ENCODE data around the gene THUMPD3. TPM values are rescaled to one million over a fixed set of nuclear protein-coding genes. Genes with fewer than 3 reads are reported as not detected.

Gene THUMPD3
- total RNA-seq, 4 donors from 2014 or later: 17.2 to 30.0 (median 20.2) TPM

DNA sequence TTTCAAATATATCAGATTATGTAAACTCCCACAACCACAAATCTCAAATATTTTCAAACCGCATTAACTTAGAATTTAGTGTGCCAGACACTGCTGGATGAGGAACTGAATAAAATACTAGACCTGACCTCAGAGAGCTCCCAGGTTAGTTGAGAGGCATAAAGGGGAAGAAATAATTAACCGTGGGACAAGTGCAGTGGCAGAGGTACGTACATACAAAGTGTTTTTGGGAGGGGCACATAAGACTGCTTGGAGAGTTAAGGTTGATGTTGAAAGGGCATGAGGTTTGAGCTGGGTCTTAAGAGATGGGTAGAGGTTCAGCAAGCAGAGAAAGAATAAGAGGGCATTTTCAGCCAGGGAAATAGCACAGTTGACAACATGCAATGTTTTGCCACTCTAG is 17.2 kb downstream of the THUMPD3 start:
- ATAC-seq (ENCODE audit: low FRiP score): no peak
- DNase-seq (ENCODE audit: low spot score): no peak
- TF ChIP-seq, protein P1, sequence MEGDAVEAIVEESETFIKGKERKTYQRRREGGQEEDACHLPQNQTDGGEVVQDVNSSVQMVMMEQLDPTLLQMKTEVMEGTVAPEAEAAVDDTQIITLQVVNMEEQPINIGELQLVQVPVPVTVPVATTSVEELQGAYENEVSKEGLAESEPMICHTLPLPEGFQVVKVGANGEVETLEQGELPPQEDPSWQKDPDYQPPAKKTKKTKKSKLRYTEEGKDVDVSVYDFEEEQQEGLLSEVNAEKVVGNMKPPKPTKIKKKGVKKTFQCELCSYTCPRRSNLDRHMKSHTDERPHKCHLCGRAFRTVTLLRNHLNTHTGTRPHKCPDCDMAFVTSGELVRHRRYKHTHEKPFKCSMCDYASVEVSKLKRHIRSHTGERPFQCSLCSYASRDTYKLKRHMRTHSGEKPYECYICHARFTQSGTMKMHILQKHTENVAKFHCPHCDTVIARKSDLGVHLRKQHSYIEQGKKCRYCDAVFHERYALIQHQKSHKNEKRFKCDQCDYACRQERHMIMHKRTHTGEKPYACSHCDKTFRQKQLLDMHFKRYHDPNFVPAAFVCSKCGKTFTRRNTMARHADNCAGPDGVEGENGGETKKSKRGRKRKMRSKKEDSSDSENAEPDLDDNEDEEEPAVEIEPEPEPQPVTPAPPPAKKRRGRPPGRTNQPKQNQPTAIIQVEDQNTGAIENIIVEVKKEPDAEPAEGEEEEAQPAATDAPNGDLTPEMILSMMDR (IDR thresholded peaks at IDR 0.05): no peak

GRCh38 chr3:9384141-9384828 is 21.4 kb downstream of the THUMPD3 start:
- DNase-seq (ENCODE audit: low spot score) (no peak), ATAC-seq (ENCODE audit: low FRiP score) (no peak)
- TF ChIP-seq, protein P1 (IDR thresholded peaks at IDR 0.05): no peak

DNA sequence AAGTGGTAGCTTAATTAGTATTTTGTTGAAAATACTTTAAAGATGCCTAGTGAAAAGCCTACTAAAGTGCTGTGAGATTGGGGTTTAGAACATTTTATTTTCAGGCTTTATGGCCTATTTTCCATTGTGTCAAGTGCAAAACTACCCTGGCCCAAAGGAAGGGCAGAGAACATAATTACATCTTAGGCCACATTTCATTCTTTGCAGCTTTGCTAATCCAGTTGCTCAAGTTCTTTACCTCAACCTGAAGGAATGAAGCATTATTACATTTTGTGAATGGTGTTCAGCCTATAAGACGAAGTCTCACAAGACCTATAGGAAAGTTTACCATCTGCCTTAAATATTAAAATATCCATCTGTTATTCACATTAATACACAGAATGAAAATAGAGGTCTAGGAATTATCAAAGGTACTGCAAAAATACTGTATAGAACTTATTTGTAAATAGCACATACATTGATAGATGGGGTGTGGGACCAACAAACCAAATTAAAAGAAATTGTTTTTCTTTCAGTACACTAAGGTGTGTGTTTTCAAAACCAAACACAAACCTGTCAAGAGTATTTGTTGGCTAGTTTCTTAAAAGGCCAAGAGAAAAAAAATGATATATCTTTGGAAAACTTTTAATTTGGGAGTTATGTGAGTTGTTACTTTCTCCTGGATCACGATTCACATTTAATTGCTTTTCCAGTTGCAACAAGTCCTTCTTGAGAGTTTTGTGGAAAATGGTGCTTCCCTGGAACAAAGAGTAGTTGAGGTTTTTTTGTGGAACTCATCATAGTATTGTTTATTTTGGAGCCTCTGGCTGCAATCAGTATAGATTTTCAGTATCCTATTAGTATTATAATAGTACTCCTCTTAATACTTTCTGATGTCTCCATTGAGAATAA is 22.6 kb downstream of the THUMPD3 start:
- no peak for ATAC-seq (ENCODE audit: low FRiP score)
- TF ChIP-seq, protein P1 (IDR thresholded peaks at IDR 0.05): no peak
- DNase-seq (ENCODE audit: low spot score): no peak

DNA sequence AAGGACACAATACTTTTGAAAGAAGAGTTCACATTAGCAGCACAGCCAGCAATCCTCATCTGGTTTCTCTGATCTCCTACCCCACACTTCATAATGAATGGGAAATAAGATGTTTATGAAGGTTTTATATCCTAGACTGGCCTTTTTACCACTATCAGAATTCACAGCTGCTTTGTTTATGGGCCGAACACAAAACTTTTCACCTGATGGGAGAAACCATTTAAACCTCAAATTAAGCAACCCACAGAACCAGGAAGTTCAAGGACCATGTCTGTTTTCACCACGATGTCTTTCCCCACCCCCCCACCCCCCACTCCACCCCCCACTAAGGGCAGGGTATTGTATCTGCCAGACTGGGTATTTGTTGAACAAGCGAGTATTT is 23.2 kb downstream of the THUMPD3 start:
- TF ChIP-seq, protein P1 (IDR thresholded peaks at IDR 0.05): no peak
- ATAC-seq (ENCODE audit: low FRiP score) (no peak), DNase-seq (ENCODE audit: low spot score) (no peak)

DNA sequence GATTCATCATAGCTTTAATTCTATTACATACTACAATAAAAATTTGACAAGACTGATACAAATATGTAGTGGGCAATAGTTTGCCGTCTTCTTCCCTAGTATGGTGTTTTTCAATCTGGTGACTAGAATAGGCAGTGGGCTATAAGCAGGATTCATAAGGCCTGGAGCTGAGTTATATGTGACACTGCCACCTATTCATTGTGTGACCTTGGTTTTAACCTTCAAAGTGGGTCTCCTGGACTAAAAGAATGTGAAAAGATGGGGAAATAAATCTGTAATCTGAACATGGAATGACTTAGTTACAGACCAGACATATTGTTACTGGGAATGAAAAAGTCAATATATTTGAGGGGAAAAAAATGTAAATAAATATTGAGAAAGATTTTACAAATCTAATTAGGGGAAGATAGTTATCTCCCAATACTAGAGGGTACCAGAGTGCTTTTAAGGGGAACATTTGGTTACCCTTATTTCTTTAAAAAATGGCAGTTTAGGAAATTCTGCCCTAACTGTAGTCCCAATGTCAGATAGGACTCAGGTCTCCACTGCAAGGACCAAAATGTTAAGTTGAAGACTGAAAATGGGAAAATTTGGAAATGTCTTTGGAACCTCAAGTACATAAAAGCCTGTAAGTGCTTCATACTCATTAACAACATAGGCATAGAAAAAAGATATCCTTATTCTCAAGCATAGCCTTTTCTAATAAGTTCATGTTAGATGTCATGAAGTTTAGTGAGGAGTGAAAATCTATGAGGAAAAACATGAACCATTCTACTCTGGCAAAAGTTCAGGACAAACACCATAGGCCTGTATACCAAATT is 23.9 kb downstream of the THUMPD3 start:
- DNase-seq (ENCODE audit: low spot score): no peak
- TF ChIP-seq, protein P1 (IDR thresholded peaks at IDR 0.05): no peak
- ATAC-seq (ENCODE audit: low FRiP score): no peak

DNA sequence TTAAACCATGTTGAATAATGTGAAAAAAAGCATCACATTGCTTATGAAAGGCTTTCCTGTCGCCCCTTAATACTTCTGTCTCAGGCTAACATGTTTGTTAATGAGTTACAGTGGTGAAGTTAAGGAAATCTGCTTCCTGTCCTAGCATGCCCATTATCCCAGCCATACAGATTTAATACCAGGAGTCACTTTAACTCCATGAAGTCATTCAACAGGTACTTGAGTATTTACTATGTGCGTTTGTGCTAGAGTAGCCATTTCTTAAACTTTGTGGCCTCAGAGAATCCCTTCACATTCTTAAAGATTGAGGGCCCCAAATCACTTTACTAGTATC is 24.4 kb downstream of the THUMPD3 start:
- no peak for ATAC-seq (ENCODE audit: low FRiP score)
- no peak for DNase-seq (ENCODE audit: low spot score)
- TF ChIP-seq, protein P1 (IDR thresholded peaks at IDR 0.05): no peak

Measured in omental fat pad (tissue), 4 donors.